NCI-H82 treated with DMSO at 0.1 percent for 48 hours (cell line): ENCODE results near the gene ARHGAP29.
"Not testable (repeated sequence)": the region's sequence is repeated elsewhere in the genome, so short reads cannot be mapped to it uniquely, and the experiment has no call there.

ENCODE experiments used
- DNase-seq: peaks from one replicate; lab custom pipeline; 2025; ENCODE audit not compliant: unreplicated experiment; lab: John Stamatoyannopoulos, UW

Gene ARHGAP29

DNA sequence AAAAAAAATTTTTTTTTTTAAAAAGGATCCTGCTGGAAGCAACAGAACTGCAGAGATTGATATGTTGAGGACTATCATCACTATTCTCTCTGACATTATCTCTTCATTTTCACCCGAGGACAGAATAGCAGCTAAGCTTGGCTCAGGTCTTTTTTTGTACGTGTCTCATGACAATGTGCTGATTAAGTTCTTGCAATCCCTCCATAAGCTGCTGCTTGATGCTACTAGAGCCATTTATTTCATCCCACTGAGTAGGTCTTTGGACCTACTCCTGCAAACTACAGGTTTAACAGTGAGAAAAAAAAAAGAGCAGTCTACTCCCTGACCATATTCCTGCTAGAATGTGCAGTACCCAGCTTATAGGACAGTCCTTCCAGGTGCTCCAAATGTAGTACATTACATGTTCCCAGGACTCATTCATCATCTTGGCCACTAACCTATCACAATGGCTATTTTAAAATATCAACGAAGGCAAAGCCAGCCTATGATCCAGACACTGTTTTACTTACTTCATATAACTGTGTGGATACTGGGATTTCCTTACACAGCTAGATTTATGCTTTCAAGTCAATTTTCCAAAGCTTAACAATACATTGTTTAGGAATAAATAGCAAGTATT, 54.1 kb downstream of the ARHGAP29 start:
- DNase-seq: no peak

DNA sequence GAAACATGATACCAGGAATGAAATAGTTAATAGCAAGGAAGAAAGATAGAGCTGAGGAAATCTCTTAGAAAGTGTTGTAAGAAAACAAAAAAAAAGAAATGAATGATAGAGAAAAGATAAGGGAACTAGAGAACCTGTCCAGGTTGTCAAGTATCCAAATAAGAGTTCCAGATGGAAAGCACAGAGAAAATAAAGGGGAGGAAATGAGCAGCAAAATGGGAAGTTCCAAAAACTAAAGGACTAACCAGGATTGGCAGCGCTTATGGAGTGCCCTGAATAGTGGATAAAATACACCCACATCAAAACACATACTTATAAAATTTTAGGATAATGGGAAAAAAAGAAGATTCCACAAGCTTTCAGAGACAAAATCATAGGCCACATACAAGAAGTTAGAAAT, 55.2 kb downstream of the ARHGAP29 start:
- no peak for DNase-seq

DNA sequence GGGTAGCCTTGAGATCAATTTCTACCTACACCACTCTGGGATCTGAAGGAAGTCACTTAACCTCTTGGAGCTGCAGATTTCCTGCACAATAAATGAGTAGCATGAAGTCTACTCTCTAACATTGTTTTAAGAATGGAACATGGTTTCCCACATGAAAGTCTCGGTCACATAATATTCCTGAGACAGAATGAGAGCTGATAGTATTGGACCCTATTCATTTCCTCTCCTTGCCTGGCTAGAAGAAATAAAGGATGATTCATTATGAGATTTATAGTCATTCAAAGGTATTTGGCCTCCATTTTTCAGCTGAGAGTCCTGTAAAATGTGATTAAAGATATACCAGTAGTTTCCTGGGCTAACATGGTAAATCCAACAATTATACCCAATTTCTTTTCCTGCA, 56.7 kb downstream of the ARHGAP29 start:
- no peak for DNase-seq

DNA sequence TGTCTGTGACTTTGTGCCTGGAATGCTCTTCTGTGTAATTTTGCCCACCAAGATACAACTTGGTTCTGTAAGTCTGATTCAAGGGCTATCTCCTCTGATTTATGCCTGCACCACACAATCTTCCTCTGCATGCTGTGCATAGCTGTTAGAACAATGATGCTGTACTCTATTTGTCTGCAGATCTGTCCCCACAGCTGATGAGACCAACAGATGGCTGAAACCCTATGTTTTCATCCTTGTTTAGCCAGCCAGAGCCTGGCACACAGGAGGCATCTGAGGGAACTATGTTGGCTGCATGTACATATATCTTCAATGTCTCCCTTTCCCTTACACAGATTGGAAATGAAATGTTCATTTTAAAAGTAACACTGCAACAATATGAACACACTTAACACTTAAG, 58.5 kb downstream of the ARHGAP29 start:
- DNase-seq: no peak

DNA sequence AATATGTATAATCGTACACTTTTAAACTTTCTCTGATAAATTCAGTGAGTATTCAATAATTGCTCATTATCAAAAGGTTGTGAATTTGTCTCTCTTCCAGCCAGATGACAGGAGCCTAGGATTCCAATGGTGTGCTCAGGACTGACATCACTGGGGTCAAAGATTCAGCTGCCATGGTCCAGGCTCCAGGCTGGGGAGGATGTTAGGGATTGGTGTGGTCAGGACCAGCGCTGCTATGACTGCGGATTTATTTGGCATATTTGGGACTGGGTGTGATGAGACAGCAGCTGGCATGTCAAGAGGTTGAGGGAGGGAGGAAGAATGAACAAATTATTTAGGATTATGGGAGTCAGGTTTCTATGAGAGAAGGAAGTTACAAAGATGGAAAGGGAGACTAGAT, 68.3 kb downstream of the ARHGAP29 start:
- no peak for DNase-seq

- DNase-seq: no peak
Observed at GRCh38 chr1:94165843-94166242, 71.5 kb downstream of the ARHGAP29 start.

DNA sequence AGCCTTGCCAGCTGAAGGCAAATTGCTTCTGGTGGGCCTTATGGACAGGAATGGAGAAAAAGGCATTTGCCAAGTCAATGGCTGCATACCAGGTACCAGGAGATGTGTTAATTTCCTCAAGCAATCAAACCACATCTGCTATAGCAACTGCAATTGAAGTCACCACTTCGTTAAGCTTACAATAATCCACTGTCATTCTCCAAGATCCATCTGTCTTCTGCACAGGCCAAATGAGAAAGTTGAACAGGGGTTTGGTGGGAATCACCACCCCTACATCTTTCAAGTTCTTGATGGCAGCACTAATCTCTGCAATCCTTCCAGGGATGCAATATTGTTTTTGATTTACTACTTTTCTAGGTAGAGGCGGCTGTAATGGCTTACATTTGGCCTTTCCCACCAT, 72.5 kb downstream of the ARHGAP29 start:
- DNase-seq: not testable (repeated sequence)

- DNase-seq: not testable (repeated sequence)
Observed at GRCh38 chr1:94164121-94164520, 73.3 kb downstream of the ARHGAP29 start.

DNA sequence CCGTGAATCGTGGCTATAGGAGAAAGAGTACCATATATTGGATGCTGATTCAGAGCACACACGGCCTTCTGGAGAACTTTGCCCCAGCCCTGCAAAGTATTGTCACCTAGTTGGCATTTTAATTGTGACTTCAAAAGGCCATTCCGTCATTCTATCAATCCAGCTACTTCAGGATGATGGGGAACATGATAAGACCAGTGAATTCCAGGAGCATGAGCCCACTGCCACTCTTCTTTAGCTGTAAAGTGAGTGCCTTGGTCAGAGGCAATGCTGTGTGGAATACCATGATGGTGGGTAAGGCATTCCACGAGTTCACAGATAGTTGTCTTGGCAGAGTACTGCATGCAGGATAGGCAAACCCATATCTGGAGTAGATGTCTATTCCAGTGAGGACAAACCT, 74.1 kb downstream of the ARHGAP29 start:
- DNase-seq: not testable (repeated sequence)

DNA sequence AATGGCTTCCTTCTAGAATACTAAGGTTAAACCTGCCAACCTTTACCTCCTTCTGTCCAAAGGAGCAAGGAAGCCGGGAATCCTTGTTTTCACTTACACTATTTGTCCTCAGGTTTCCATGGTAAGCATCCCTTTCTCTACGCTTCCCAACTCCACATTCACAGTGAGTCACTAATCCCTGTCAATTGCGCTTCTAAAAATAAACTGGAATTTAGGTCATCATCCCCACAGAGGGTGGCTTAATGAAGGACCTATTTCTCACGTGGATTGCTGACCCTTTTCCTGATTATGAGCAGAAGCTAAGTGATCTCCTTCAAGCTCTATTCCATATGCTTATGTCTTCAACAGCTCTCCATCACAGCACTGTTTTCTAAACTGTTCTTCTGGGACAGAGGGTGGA, 76.6 kb downstream of the ARHGAP29 start:
- DNase-seq: peak; percentile 44

DNA sequence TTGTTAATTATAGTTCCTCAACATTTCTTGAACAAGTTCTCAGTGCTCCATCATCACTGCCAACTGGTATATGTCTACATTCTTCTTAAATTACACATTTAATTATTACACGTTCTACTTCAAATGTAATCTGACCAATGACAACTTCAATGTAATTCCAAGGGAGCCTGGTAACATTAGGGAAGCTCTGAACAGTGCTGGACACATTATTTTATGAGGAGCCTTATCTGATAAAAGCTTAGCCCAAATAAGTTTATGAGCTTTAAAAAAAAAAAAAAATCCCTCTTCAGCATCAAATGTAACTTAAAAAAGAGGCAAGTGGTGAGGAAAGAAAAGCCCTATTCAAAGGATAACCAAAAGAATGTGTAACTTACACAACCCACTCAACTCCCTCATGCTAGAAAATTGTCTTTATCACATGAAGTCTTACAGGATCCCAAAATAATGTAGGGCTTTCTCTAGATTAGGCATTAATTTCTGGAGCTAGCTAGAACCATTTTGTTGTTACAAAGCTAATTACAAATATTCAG, 81.2 kb downstream of the ARHGAP29 start:
- DNase-seq: no peak

DNA sequence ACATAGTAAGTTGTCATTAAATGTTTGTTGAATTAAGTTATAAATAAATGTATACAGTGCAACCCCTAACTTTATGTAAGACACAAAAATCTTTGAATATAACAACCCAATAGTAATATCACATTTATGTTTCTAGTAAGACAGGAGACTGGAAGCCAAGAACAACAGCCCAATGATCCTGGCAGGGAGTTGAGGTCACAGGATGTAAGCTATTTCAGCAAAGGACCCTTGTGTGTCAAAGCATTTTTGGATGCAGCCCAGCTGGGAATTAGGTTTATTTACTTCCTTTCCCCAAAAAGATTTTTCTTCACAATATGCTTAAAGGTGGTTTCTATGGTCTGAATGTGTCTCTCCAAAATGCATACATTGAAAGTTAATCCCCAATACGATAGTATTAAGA, 82.4 kb downstream of the ARHGAP29 start:
- DNase-seq: no peak

DNA sequence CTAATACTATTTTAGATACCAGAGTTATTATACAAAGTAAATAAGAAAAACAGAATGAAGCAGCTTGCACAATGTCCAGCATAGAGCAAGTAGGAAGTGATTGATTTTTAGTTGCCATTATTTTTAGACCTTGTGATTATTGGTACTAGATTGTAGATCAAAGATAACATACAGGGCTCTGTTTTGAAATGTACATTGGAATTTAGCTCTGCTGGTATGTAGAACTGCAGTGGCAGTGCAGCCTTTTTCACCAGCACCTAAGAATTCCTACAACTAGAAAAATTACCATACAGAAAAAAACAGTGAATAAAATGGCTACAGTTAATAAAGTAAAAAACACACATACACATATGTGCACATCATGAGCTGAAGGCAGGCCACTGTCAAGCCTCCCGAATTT, 84.3 kb downstream of the ARHGAP29 start:
- no peak for DNase-seq

- not testable (repeated sequence) for DNase-seq
Observed at GRCh38 chr1:94149166-94149565, 88.2 kb downstream of the ARHGAP29 start.

DNA sequence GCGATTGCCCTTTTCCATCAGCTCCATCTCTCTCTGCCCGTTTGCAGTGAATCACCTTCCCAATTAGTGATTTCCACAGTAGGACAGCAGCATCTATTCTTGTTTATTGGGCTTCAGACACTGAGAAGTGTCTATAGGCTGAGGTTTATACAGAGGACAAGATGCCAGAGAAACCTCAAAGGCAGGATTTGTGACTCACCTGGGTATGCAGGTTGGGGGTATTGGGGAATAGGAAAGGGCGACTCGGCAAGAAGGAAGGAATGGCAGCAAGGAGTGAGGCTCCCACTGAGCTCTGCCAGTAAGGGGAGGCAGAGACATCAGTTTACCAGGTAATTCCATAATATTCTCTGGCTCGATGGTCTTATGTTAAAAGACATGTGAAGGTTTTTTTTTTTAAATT, 91.1 kb downstream of the ARHGAP29 start:
- DNase-seq: no peak

- no peak for DNase-seq
Observed at GRCh38 chr1:94144836-94145235, 92.5 kb downstream of the ARHGAP29 start.

DNA sequence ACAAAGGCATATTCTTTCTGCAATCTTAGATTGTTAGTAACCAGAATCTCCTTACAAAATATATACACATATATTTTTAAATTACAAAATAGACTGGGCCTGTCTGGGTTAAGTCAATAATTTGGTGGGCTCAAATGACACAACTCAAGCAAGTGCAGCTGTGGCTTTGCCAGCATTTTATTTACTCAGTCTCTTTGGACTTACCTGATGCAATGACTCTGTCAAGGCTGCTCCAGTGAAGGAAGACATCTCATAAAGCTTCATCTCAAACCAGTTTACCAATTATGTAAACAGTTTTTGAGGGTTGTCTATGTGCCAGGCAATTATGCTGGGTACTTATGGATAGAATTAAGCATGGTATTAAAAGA, 93.6 kb downstream of the ARHGAP29 start:
- no peak for DNase-seq

DNA sequence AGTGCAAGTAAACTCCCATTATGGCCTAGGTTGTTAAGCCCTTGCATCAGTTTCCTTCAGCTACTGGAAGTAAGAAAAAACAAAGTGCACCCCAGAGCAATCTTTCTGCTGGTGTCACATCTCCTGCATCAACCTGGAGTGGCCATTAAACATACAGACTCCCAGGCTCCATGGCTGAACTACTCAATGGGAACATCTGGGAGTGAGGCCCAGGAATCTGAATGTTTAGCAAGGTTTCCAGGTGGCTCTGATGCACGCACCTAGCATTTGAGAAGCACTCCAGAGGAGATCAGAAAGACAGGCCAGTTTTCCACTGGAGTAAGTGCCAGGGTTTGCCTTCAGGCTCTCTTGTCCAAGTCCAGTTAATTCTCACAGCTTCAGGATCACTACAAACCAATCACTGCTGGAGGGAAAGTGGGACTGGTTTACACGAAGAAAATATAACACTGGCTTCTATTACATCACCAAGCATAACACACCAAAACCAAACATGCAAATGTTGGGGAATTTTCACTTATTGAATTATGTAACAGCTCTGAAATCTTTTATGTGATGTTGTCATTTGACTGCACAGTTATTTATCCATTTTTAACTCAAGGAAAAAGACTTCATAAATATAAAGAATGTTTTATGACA, 94.1 kb downstream of the ARHGAP29 start:
- DNase-seq: no peak

DNA sequence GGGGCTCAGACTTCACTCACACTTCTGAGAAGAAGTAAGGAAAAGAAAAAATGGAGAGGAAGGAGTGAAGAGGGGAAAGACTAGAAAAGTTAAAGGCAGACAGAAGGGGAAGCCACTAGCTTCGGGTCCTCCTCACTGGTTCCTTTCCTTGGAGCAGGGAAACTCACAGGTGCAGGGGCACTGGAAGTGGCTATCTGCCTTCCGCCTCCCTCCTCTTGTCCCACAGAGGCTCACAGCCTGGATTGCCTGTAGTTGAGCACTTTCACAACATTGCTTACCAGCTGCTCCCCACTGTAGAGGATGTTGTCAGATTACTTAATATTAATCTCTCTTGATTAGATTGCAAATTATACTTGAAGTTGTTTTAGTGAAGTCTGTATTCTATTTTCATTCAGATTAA, 94.8 kb downstream of the ARHGAP29 start:
- DNase-seq: no peak

- no peak for DNase-seq
Observed at GRCh38 chr1:94142022-94142421, 95.4 kb downstream of the ARHGAP29 start.

- DNase-seq: no peak
Observed at GRCh38 chr1:94132111-94132510, 105.3 kb downstream of the ARHGAP29 start.

- no peak for DNase-seq
Observed at GRCh38 chr1:94130851-94131595, 106.4 kb downstream of the ARHGAP29 start.
